Neuronal stem cell (in vitro differentiated cells): ENCODE data around the gene ERI3.

ENCODE experiments used
- DNase-seq: peaks from one replicate; pipeline ENCODE4 v3.0.0-alpha.2; 2013; ENCODE audit warnings: low spot score
- H2AFZ ChIP-seq: one replicate; pipeline ENCODE4 v1.6.1; 2013; ENCODE audit warnings: mild to moderate bottlenecking, low read length, inconsistent platforms
- H2AK5ac ChIP-seq: 2 replicates; pipeline ENCODE4 v1.6.1; 2013; ENCODE audit warnings: low read depth, mild to moderate bottlenecking, inconsistent platforms, low read length, moderate library complexity, mixed read lengths
- H2BK120ac ChIP-seq: 2 replicates; pipeline ENCODE4 v1.6.1; 2013; ENCODE audit warnings: low read depth, mild to moderate bottlenecking, inconsistent platforms, low read length, moderate library complexity, mixed read lengths
- H2BK12ac ChIP-seq: one replicate; pipeline ENCODE4 v1.6.1; 2013; ENCODE audit warnings: low read length, inconsistent platforms
- H2BK15ac ChIP-seq: 2 replicates; pipeline ENCODE4 v1.6.1; 2013; ENCODE audit warnings: mild to moderate bottlenecking, low read length, inconsistent platforms, mixed read lengths
- H2BK5ac ChIP-seq: one replicate; pipeline ENCODE4 v1.6.1; 2013; ENCODE audit warnings: inconsistent platforms, mild to moderate bottlenecking, low read length, moderate library complexity
- H3K14ac ChIP-seq: one replicate; pipeline ENCODE4 v1.6.1; 2013; ENCODE audit warnings: low read length, inconsistent platforms
- H3K18ac ChIP-seq: 2 replicates; pipeline ENCODE4 v1.6.1; 2013; ENCODE audit warnings: low read length, inconsistent platforms
- H3K23ac ChIP-seq: 2 replicates; pipeline ENCODE4 v1.6.1; 2013; ENCODE audit warnings: low read depth, mild to moderate bottlenecking, mixed read lengths, low read length, inconsistent platforms; ENCODE audit not compliant: poor library complexity
- H3K27ac ChIP-seq: replicated peaks from 3 replicates; pipeline ENCODE4 v1.5.1; 2013; ENCODE audit warnings: low read length, inconsistent platforms
- H3K27me3 ChIP-seq, 3 experiments: 2 replicates each; pipeline ENCODE4 v1.6.1; 2013; ENCODE audit warnings: low read length in 3 of 3, mild to moderate bottlenecking in 2 of 3, inconsistent platforms in 1 of 3, low read depth in 1 of 3, mixed read lengths in 1 of 3, moderate library complexity in 1 of 3; ENCODE audit not compliant: control insufficient read depth in 3 of 3, insufficient read depth in 3 of 3
- H3K36me3 ChIP-seq, 2 donors: replicated peaks in 1 of 2; 2 replicates each; pipeline ENCODE4 v1.6.1; 2013; ENCODE audit warnings: low read length in 2 of 2; ENCODE audit not compliant: control insufficient read depth in 2 of 2, insufficient read depth in 2 of 2
- H3K4ac ChIP-seq: 2 replicates; pipeline ENCODE4 v1.6.1; 2013; ENCODE audit warnings: inconsistent platforms, mild to moderate bottlenecking, low read length, moderate library complexity
- H3K4me1 ChIP-seq, 2 donors: 1 replicate in 1 of 2; 2 replicates in 1 of 2; pipeline ENCODE4 v1.6.1; 2013; ENCODE audit warnings: low read length in 2 of 2, low read depth in 1 of 2; ENCODE audit not compliant: control insufficient read depth in 2 of 2, insufficient read depth in 1 of 2
- H3K4me2 ChIP-seq: one replicate; pipeline ENCODE4 v1.6.1; 2013; ENCODE audit warnings: mild to moderate bottlenecking, low read length, inconsistent platforms; ENCODE audit not compliant: insufficient read depth, poor library complexity, severe bottlenecking
- H3K4me3 ChIP-seq, 2 donors: 2 replicates each; pipeline ENCODE4 v1.5.1; 2013; ENCODE audit warnings: low read length in 2 of 2, mild to moderate bottlenecking in 2 of 2, inconsistent platforms in 1 of 2, moderate library complexity in 1 of 2
- H3K79me1 ChIP-seq: one replicate; pipeline ENCODE4 v1.6.1; 2013; ENCODE audit warnings: low read depth, mild to moderate bottlenecking, inconsistent platforms, low read length, moderate library complexity
- H3K9ac ChIP-seq: one replicate; pipeline ENCODE4 v1.6.1; 2013; ENCODE audit warnings: mild to moderate bottlenecking, low read depth, low read length, inconsistent platforms; ENCODE audit not compliant: poor library complexity
- H3K9me3 ChIP-seq, 2 donors: replicated peaks in 1 of 2; 2 replicates each; pipeline versions ENCODE3 to v1.6.1; 2013; ENCODE audit warnings: low read length in 2 of 2, mild to moderate bottlenecking in 2 of 2, inconsistent platforms in 1 of 2, low read depth in 1 of 2, mixed read lengths in 1 of 2, moderate library complexity in 1 of 2; ENCODE audit not compliant: control insufficient read depth in 2 of 2, insufficient read depth in 1 of 2
- H4K8ac ChIP-seq: one replicate; pipeline ENCODE4 v1.6.1; 2013; ENCODE audit warnings: low read depth, mild to moderate bottlenecking, inconsistent platforms, low read length, moderate library complexity
- H4K91ac ChIP-seq: one replicate; pipeline ENCODE4 v1.6.1; 2013; ENCODE audit warnings: low read length, low read depth, mild to moderate bottlenecking, inconsistent platforms; ENCODE audit not compliant: poor library complexity
- WGBS, 2 donors: extraction: QIAGEN DNeasy Blood & Tissue Kit; methylation state at CpG; one replicate each; pipeline ENCODE4 v1.1.7; 2013; ENCODE audit warnings: missing lambda C conversion rate in 2 of 2, mixed read lengths in 1 of 2; ENCODE audit not compliant: insufficient read length in 2 of 2, insufficient replicate concordance in 1 of 2; ENCODE audit errors: extremely low coverage in 2 of 2; 5-methylcytosine and 5-hydroxymethylcytosine counted together

The ERI3 gene

GRCh38 chr1:44227211-44227610 lies 127.8 kb downstream of the ERI3 start:
- H3K18ac ChIP-seq = no peak overlapping the region
- no CpG with 5 or more reads among the region's 1 CpG for WGBS, 2 donors
- peaks cover 12 to 17% of the 10 kb centered on the region in 2 donors for H3K9me3 ChIP-seq
- H2AFZ ChIP-seq = no peak overlapping the region
- no peak overlapping the region for H2BK120ac ChIP-seq
- no peak overlapping the region for H2BK5ac ChIP-seq
- no peak overlapping the region for H3K4me3 ChIP-seq
- H3K79me1 ChIP-seq = no peaks in the 10 kb centered on the region
- no peak for DNase-seq
- H3K4me1 ChIP-seq = no peaks in the 10 kb centered on the region
- H3K9ac ChIP-seq = no peak overlapping the region
- no peak overlapping the region for H3K14ac ChIP-seq
- H3K27me3 ChIP-seq = no peaks in the 10 kb centered on the region
- H3K4ac ChIP-seq = no peak overlapping the region
- H3K36me3 ChIP-seq = peaks cover 13 to 34% of the 10 kb centered on the region in 2 donors
- no peak overlapping the region for H4K8ac ChIP-seq
- H2BK15ac ChIP-seq = no peak overlapping the region
- H4K91ac ChIP-seq = no peak overlapping the region
- H2BK12ac ChIP-seq = no peak overlapping the region
- no peak overlapping the region for H3K23ac ChIP-seq
- H2AK5ac ChIP-seq = no peak overlapping the region
- no peak overlapping the region for H3K4me2 ChIP-seq
- no peak overlapping the region for H3K27ac ChIP-seq

GRCh38 chr1:44225761-44226160 lies 129.3 kb downstream of the ERI3 start:
- no peak overlapping the region for H2BK15ac ChIP-seq
- no peak overlapping the region for H3K18ac ChIP-seq
- no peaks in the 10 kb centered on the region for H3K27me3 ChIP-seq
- no peak overlapping the region for H2AK5ac ChIP-seq
- H3K27ac ChIP-seq = no peak overlapping the region
- no peak overlapping the region for H2BK120ac ChIP-seq
- peaks cover 17 to 38% of the 10 kb centered on the region in 2 donors for H3K36me3 ChIP-seq
- WGBS, 2 donors = no CpG with 5 or more reads among the region's 2 CpGs
- no peak overlapping the region for H4K91ac ChIP-seq
- H2BK5ac ChIP-seq = no peak overlapping the region
- H4K8ac ChIP-seq = no peak overlapping the region
- H3K9me3 ChIP-seq = peaks cover 12 to 17% of the 10 kb centered on the region in 2 donors
- H3K4ac ChIP-seq = no peak overlapping the region
- DNase-seq = no peak
- no peak overlapping the region for H3K14ac ChIP-seq
- no peak overlapping the region for H3K4me2 ChIP-seq
- H2BK12ac ChIP-seq = no peak overlapping the region
- H2AFZ ChIP-seq = no peak overlapping the region
- no peaks in the 10 kb centered on the region for H3K4me1 ChIP-seq
- no peak overlapping the region for H3K4me3 ChIP-seq
- no peak overlapping the region for H3K9ac ChIP-seq
- H3K79me1 ChIP-seq = peaks cover 2% of the 10 kb centered on the region
- no peak overlapping the region for H3K23ac ChIP-seq

GRCh38 chr1:44223187-44223610 lies 131.9 kb downstream of the ERI3 start:
- H4K8ac ChIP-seq = peak overlapping the region; percentile 20
- no peak overlapping the region for H2AFZ ChIP-seq
- WGBS, 2 donors = no CpG with 5 or more reads among the region's 11 CpGs
- no peak overlapping the region for H3K4ac ChIP-seq
- H2BK12ac ChIP-seq = no peak overlapping the region
- no peak overlapping the region for H2BK15ac ChIP-seq
- H3K18ac ChIP-seq = peak overlapping the region; percentile 54
- no peak overlapping the region for H3K23ac ChIP-seq
- no peak overlapping the region for H4K91ac ChIP-seq
- H3K27ac ChIP-seq = no peak overlapping the region
- H3K4me3 ChIP-seq = no peak overlapping the region
- H3K4me2 ChIP-seq = no peak overlapping the region
- H3K36me3 ChIP-seq = peaks cover 37 to 55% of the 10 kb centered on the region in 2 donors
- H2BK5ac ChIP-seq = no peak overlapping the region
- peak overlapping the region; percentile 18 for H3K9ac ChIP-seq
- peaks cover 12 to 14% of the 10 kb centered on the region in 2 donors for H3K9me3 ChIP-seq
- DNase-seq = no peak
- no peak overlapping the region for H2AK5ac ChIP-seq
- no peak overlapping the region for H3K14ac ChIP-seq
- no peaks in the 10 kb centered on the region for H3K4me1 ChIP-seq
- H2BK120ac ChIP-seq = no peak overlapping the region
- no peaks in the 10 kb centered on the region for H3K27me3 ChIP-seq
- H3K79me1 ChIP-seq = peaks cover 2% of the 10 kb centered on the region

- Histone ChIP-seq H3K23ac (no peak overlapping the region), H3K4me2 (no peak overlapping the region), H3K9ac (peak overlapping the region; percentile 18), H2BK15ac (no peak overlapping the region), H4K8ac (peak overlapping the region; percentile 20), H3K9me3 (peaks cover 12 to 14% of the 10 kb centered on the region in 2 donors), H3K4ac (no peak overlapping the region), H2AK5ac (no peak overlapping the region), H2BK120ac (no peak overlapping the region), H3K14ac (no peak overlapping the region), H3K4me3 (no peak overlapping the region), H3K79me1 (peaks cover 2% of the 10 kb centered on the region), H3K4me1 (peaks cover 0 to 4% of the 10 kb centered on the region in 2 donors), H3K18ac (peak overlapping the region; percentile 54), H2BK12ac (no peak overlapping the region), H3K36me3 (peaks cover 38 to 60% of the 10 kb centered on the region in 2 donors), H3K27me3 (no peaks in the 10 kb centered on the region), H2AFZ (no peak overlapping the region), H3K27ac (no peak overlapping the region), H4K91ac (no peak overlapping the region), H2BK5ac (no peak overlapping the region)
- no CpG with 5 or more reads among the region's 5 CpGs for WGBS, 2 donors
- DNase-seq = no peak
These were observed 132.5 kb downstream of the ERI3 start for GRCh38 chr1:44222397-44223186.
